Gastroesophageal sphincter (tissue), 3 donors: ENCODE data around the gene FA2H.

Source experiments
- CTCF ChIP-seq, 4 experiments: fragments of 200-600 bp in 2 of 4; fragments of 450-650 bp in 2 of 4; sonication (generic) in 1 of 4; IDR thresholded peaks; one replicate each; pipeline ENCODE4 v1.5.1; 2017 to 2019; ENCODE audit warnings: antibody characterized with exemption in 4 of 4, mild to moderate bottlenecking in 2 of 4, moderate library complexity in 2 of 4
- POLR2A ChIP-seq, 2 donors: fragments of 450-650 bp; IDR thresholded peaks; one replicate each; pipeline ENCODE4 v1.6.1; 2017; ENCODE audit warnings: antibody characterized with exemption in 2 of 2, mild to moderate bottlenecking in 2 of 2, moderate library complexity in 1 of 2
- POLR2AphosphoS5 ChIP-seq: sonication (generic); formaldehyde crosslinking; IDR thresholded peaks from one replicate; pipeline ENCODE4 v1.6.1; 2017; ENCODE audit warnings: antibody characterized with exemption

- no peak for TF ChIP-seq CTCF (IDR thresholded peaks at IDR 0.05)
- no peak for TF ChIP-seq POLR2A (IDR thresholded peaks at IDR 0.05)
- TF ChIP-seq POLR2AphosphoS5, result no peak
Observed at GRCh38 chr16:74682556-74682955, 92.1 kb downstream of the FA2H start.
